ENCODE data around the gene SEC31B. TPM values are rescaled to one million over a fixed set of nuclear protein-coding genes. Genes with fewer than 3 reads are reported as not detected.

The SEC31B gene
- total and polyA plus RNA-seq, 9 of the 15 experiments (the other 6 are each of a cell fraction or from before 2014, with no cell fraction given) = 0.91 to 7.0 (median 2.4) TPM

DNA sequence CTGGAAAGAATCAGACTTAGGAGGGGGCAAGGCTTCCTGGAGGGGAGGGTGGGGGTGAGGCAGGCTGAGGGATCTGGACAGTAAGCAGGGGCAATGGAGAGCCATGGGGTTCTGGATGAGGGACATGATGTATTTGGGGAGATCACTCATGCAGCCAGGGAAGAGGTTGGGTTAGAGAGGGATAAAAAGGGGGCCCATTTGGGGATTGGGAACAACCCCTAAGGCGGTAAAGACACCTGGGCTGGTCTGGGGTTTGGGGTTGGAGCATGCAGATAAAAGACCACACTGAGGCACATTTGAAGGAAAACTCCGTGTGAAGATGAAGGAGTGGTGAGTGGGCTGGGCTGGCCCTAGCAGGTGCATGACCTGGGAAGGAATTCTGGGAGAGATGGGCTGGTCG, 46.9 kb upstream of the SEC31B start:
- BruUV-seq (replicated peaks) = no TSS peak

DNA sequence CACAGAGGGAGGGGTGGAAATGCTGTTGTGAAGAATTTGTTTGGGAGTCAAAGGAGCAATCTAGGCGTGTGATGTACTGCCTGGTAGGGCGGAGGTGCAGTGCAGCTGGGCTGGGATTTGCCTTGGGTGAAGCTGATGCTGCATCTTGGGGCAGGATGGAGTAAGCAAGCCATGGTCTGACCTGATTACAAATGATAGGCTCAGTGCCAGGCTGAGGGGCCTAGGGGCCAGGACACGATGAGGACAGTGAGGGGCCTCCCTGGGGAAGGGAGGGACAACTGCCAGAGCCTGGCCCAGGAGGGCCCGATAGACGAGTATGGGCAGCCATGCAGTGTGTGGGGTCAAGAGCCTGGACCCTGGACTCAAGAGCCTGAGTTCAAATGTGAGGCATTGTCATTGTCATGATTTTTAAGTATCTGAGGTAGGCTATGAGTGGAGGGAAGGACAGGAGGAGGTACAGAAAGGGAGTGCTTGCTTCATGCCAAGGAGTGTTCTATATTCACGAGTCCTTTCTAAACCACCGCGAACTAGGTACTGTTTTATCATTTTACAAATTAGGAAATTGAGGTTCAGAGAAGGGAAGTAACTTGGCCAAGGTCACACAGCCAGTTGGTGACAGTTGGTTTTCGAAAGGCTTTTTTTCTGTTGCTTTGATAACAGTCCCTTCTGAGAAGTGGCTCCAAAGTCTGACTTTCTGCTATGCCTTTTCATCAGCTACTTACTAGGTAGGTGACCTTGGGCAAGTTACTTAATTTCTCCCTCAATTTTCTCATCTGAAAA, 45.7 kb upstream of the SEC31B start:
- intact Hi-C loops (cut with micrococcal nuclease) = no loop called here

More for the DNA sequence above, 46.9 kb upstream of the SEC31B start:
- Histone ChIP-seq H3K9me1 (ENCODE audit: control insufficient read depth, insufficient read depth, low read length) (no peaks in the 10 kb centered on the region), H3K9me3 (replicated peaks; ENCODE audit: control insufficient read depth, insufficient read depth, low read depth, low read length) (no peaks in the 10 kb centered on the region), H3K27me3 (ENCODE audit: control insufficient read depth in 2 of 2, insufficient read depth in 2 of 2, low read length in 2 of 2) (peaks cover 0 to 23% of the 10 kb centered on the region in 2 experiments; a peak in 3 of 5 replicates), H3K27ac (ENCODE audit: extremely low read depth, low read depth, low read length) (no peak overlapping the region), H3K4me1 (replicated peaks in 1 of 2; ENCODE audit: control insufficient read depth in 2 of 2, insufficient read depth in 2 of 2, low read length in 2 of 2) (peaks cover 3 to 17% of the 10 kb centered on the region in 2 experiments; a peak in 2 of 5 replicates), H3K9ac (ENCODE audit: insufficient read depth in 1 of 2, low read depth in 2 of 2, low read length in 2 of 2) (no peak overlapping the region), H4K20me1 (replicated peaks; ENCODE audit: control insufficient read depth, insufficient read depth, low read length) (no peaks in the 10 kb centered on the region; the same call in 1 of the 2 replicates), H3K79me2 (ENCODE audit: control insufficient read depth, insufficient read depth, low read length) (no peaks in the 10 kb centered on the region), H3K36me3 (ENCODE audit: control insufficient read depth, insufficient read depth, low read length) (no peaks in the 10 kb centered on the region), H3K4me2 (ENCODE audit: insufficient read depth, low read length) (no peak overlapping the region), H3K4me3 (no peak overlapping the region), H2AFZ (ENCODE audit: low read depth, low read length) (no peak overlapping the region)
- in situ Hi-C loops (cut with MboI) = loop anchor here (25.0 kb wide), 1 partner anchor 296 kb away; no protein-coding TSS in a partner anchor
- intact Hi-C loops (cut with micrococcal nuclease) = no loop called here
- CTCF ChIA-PET (ENCODE audit: low intra/inter-chr PET ratio) = no interaction called here
- TF ChIP-seq COPS2 (conservative IDR thresholded peaks at IDR 0.05) = no peak
- TF ChIP-seq OTX1 (CRISPR knock-in tag; IDR thresholded peaks at IDR 0.05) = no peak
- TF ChIP-seq SIRT6 (IDR thresholded peaks at IDR 0.05; ENCODE audit: low read depth, low read length) = no peak
- POLR2A ChIA-PET = no interaction called here
- FAIRE-seq (no peak), ATAC-seq (no peak), DNase-seq (ENCODE audit: extremely low read depth in 1 of 4, low spot score in 3 of 4) (no peak)
- 0% methylated on average over 3 of the region's 3 CpGs for WGBS (ENCODE audit: insufficient coverage, low coverage, missing lambda C conversion rate)

More for the DNA sequence above, 45.7 kb upstream of the SEC31B start:
- in situ Hi-C loops (cut with MboI) = loop anchor here (25.0 kb wide), 1 partner anchor 297 kb away; no protein-coding TSS in a partner anchor
- Histone ChIP-seq H3K4me3 (no peak overlapping the region), H3K9ac (ENCODE audit: insufficient read depth in 1 of 2, low read depth in 2 of 2, low read length in 2 of 2) (no peak overlapping the region), H2AFZ (ENCODE audit: low read depth, low read length) (no peak overlapping the region), H3K79me2 (ENCODE audit: control insufficient read depth, insufficient read depth, low read length) (no peaks in the 10 kb centered on the region), H3K27ac (ENCODE audit: extremely low read depth, low read depth, low read length) (no peak overlapping the region), H3K4me1 (replicated peaks in 1 of 2; ENCODE audit: control insufficient read depth in 2 of 2, insufficient read depth in 2 of 2, low read length in 2 of 2) (peaks cover 3 to 17% of the 10 kb centered on the region in 2 experiments; a peak in 2 of 5 replicates), H3K36me3 (ENCODE audit: control insufficient read depth, insufficient read depth, low read length) (no peaks in the 10 kb centered on the region), H3K9me3 (replicated peaks; ENCODE audit: control insufficient read depth, insufficient read depth, low read depth, low read length) (no peaks in the 10 kb centered on the region), H3K27me3 (ENCODE audit: control insufficient read depth in 2 of 2, insufficient read depth in 2 of 2, low read length in 2 of 2) (peaks cover 0 to 15% of the 10 kb centered on the region in 2 experiments; a peak in 3 of 5 replicates), H3K9me1 (ENCODE audit: control insufficient read depth, insufficient read depth, low read length) (no peaks in the 10 kb centered on the region), H4K20me1 (replicated peaks; ENCODE audit: control insufficient read depth, insufficient read depth, low read length) (no peaks in the 10 kb centered on the region; the same call in 1 of the 2 replicates), H3K4me2 (ENCODE audit: insufficient read depth, low read length) (no peak overlapping the region)
- DNase-seq (ENCODE audit: extremely low read depth in 1 of 4, low spot score in 3 of 4) (no peak), FAIRE-seq (no peak), ATAC-seq (no peak)
- BruUV-seq (replicated peaks) = no TSS peak
- ChIA-PET CTCF (ENCODE audit: low intra/inter-chr PET ratio) (interaction anchor here (0.5 to 1.3 kb wide), 2 partner anchors 177 to 307 kb away, joined by 3 to 6 read pairs; no protein-coding TSS in a partner anchor), POLR2A (no interaction called here)
- no peak for TF ChIP-seq WHSC1 (IDR thresholded peaks at IDR 0.05; ENCODE audit: low read length)
- no peak for TF ChIP-seq ZNF551 (CRISPR knock-in tag; IDR thresholded peaks at IDR 0.05)
- TF ChIP-seq NFIC (IDR thresholded peaks at IDR 0.05) = 0 out of 2 replicates have a peak, but pooled peaks have one; percentile 11
- peak; percentile 80 for TF ChIP-seq RBM25 (IDR thresholded peaks at IDR 0.05; ENCODE audit: low read depth, low read length, severe bottlenecking)
- peak; percentile 37 for TF ChIP-seq ZFP36 (IDR thresholded peaks at IDR 0.05; ENCODE audit: low read depth, low read length, partially characterized antibody)
- WGBS (ENCODE audit: insufficient coverage, low coverage, missing lambda C conversion rate) = 1% methylated on average over 9 of the region's 9 CpGs
